ENCODE results near the gene NOTCH1.
"Not testable (repeated sequence)": the region's sequence is repeated elsewhere in the genome, so short reads cannot be mapped to it uniquely, and the experiment has no call there.

Gene NOTCH1

GRCh38 chr9:136563646-136564325, 17.9 kb upstream of the NOTCH1 start:
- Histone ChIP-seq H3K4me1 (ENCODE audit: control insufficient read depth, insufficient read depth, low read length, poor library complexity, severe bottlenecking) (no peaks in the 10 kb centered on the region), H3K27ac (ENCODE audit: insufficient read depth, low read length, poor library complexity, severe bottlenecking) (no peak overlapping the region), H3K4me3 (ENCODE audit: insufficient read depth, low read depth, low read length, poor library complexity, severe bottlenecking) (no peak overlapping the region), H3K27me3 (replicated peaks; ENCODE audit: control insufficient read depth, insufficient read depth, low read length, poor library complexity, severe bottlenecking) (no peaks in the 10 kb centered on the region), H3K36me3 (ENCODE audit: control insufficient read depth, insufficient read depth, low read length) (no peaks in the 10 kb centered on the region), H3K9me3 (ENCODE audit: control insufficient read depth, low read length) (no peaks in the 10 kb centered on the region)
- no peak for DNase-seq

- H3K27me3 ChIP-seq (replicated peaks; ENCODE audit: control insufficient read depth, insufficient read depth, low read length, poor library complexity, severe bottlenecking), result no peaks in the 10 kb centered on the region
- no peak for DNase-seq
- H3K27ac ChIP-seq (ENCODE audit: insufficient read depth, low read length, poor library complexity, severe bottlenecking), result no peak overlapping the region
- no peaks in the 10 kb centered on the region for H3K9me3 ChIP-seq (ENCODE audit: control insufficient read depth, low read length)
- no peak overlapping the region for H3K4me3 ChIP-seq (ENCODE audit: insufficient read depth, low read depth, low read length, poor library complexity, severe bottlenecking)
- no peaks in the 10 kb centered on the region for H3K36me3 ChIP-seq (ENCODE audit: control insufficient read depth, insufficient read depth, low read length)
- no peaks in the 10 kb centered on the region for H3K4me1 ChIP-seq (ENCODE audit: control insufficient read depth, insufficient read depth, low read length, poor library complexity, severe bottlenecking)
Measured at GRCh38 chr9:136562746-136563495, 17.1 kb upstream of the NOTCH1 start.

DNA sequence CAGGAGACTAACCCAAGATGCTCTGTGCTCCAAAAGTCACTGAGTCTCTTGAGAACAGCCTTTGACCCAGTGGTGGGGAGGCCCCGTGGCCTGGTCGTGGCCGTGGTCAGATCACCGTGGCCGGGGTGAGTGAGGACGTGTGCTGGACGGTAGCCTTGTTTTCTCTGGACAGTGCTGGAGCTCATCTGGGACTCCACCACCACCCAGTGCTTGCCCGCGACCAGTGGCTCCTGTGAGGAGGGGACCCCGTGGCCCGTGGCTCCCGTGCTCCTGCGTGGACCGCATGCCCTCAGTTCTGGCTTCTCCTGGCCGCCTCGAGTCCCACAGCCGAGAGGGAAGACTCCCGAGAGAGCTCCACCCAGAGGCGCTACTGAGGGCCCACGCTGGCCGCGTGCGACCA, 15.9 kb upstream of the NOTCH1 start:
- H3K4me1 ChIP-seq (ENCODE audit: control insufficient read depth, insufficient read depth, low read length, poor library complexity, severe bottlenecking), result no peaks in the 10 kb centered on the region
- no peaks in the 10 kb centered on the region for H3K9me3 ChIP-seq (ENCODE audit: control insufficient read depth, low read length)
- H3K27me3 ChIP-seq (replicated peaks; ENCODE audit: control insufficient read depth, insufficient read depth, low read length, poor library complexity, severe bottlenecking), result no peaks in the 10 kb centered on the region
- H3K27ac ChIP-seq (ENCODE audit: insufficient read depth, low read length, poor library complexity, severe bottlenecking), result no peak overlapping the region
- H3K4me3 ChIP-seq (ENCODE audit: insufficient read depth, low read depth, low read length, poor library complexity, severe bottlenecking), result no peak overlapping the region
- DNase-seq, result no peak
- H3K36me3 ChIP-seq (ENCODE audit: control insufficient read depth, insufficient read depth, low read length), result no peaks in the 10 kb centered on the region

DNA sequence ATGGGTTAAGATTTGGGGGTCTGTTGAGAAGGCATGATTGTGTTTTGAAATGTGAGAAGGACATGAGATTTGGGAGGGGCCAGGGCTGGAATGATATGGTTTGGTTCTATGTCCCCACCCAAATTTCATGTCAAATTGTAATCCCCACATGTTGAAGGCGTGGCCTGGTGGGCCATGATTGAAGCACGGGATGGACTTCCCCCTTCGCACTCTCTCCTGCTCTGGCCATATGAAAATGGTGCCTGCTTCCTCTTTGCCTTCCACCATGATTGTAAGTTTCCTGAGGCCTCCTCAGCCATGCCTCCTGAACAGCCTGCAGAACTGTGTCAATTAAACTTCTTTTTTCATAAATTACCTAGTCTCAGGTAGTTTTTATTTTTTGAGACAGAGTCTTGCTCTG, 14.7 kb upstream of the NOTCH1 start:
- DNase-seq, result no peak
- H3K4me1 ChIP-seq (ENCODE audit: control insufficient read depth, insufficient read depth, low read length, poor library complexity, severe bottlenecking), result no peaks in the 10 kb centered on the region
- H3K27ac ChIP-seq (ENCODE audit: insufficient read depth, low read length, poor library complexity, severe bottlenecking), result no peak overlapping the region

GRCh38 chr9:136559371-136559770, 13.5 kb upstream of the NOTCH1 start:
- H3K4me3 ChIP-seq (ENCODE audit: insufficient read depth, low read depth, low read length, poor library complexity, severe bottlenecking); H3K27me3 ChIP-seq (replicated peaks; ENCODE audit: control insufficient read depth, insufficient read depth, low read length, poor library complexity, severe bottlenecking); H3K9me3 ChIP-seq (ENCODE audit: control insufficient read depth, low read length); H3K36me3 ChIP-seq (ENCODE audit: control insufficient read depth, insufficient read depth, low read length); H3K4me1 ChIP-seq (ENCODE audit: control insufficient read depth, insufficient read depth, low read length, poor library complexity, severe bottlenecking); DNase-seq; H3K27ac ChIP-seq (ENCODE audit: insufficient read depth, low read length, poor library complexity, severe bottlenecking): not testable (repeated sequence)

More for the DNA sequence above, 14.7 kb upstream of the NOTCH1 start:
- H3K27me3 ChIP-seq (replicated peaks; ENCODE audit: control insufficient read depth, insufficient read depth, low read length, poor library complexity, severe bottlenecking), result no peaks in the 10 kb centered on the region
- H3K36me3 ChIP-seq (ENCODE audit: control insufficient read depth, insufficient read depth, low read length), result no peaks in the 10 kb centered on the region
- H3K9me3 ChIP-seq (ENCODE audit: control insufficient read depth, low read length), result no peaks in the 10 kb centered on the region
- H3K4me3 ChIP-seq (ENCODE audit: insufficient read depth, low read depth, low read length, poor library complexity, severe bottlenecking), result no peak overlapping the region

DNA sequence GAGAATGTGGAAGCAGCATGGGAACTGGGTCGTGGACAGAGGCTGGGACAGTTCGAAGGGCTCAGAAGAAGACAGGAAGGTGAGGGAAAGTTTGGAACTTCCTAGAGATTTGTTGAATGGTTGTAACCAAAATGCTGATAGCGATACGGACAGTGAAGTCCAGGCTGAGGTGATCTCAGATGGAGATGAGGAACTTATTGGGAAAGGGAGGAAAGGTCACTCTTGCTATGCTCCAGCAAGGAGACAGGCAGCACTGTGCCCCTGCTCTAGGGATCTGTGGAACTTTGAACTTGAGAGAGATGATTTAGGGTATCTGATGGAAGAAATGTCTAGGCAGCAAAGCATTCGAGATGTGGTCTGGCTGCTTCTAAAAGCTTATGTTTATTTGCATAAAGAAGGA, 13.0 kb upstream of the NOTCH1 start:
- not testable (repeated sequence) for H3K27ac ChIP-seq (ENCODE audit: insufficient read depth, low read length, poor library complexity, severe bottlenecking); H3K9me3 ChIP-seq (ENCODE audit: control insufficient read depth, low read length)

GRCh38 chr9:136558373-136558772, 12.5 kb upstream of the NOTCH1 start:
- no peaks in the 10 kb centered on the region for H3K9me3 ChIP-seq (ENCODE audit: control insufficient read depth, low read length)
- H3K4me3 ChIP-seq (ENCODE audit: insufficient read depth, low read depth, low read length, poor library complexity, severe bottlenecking), result no peak overlapping the region
- no peaks in the 10 kb centered on the region for H3K27me3 ChIP-seq (replicated peaks; ENCODE audit: control insufficient read depth, insufficient read depth, low read length, poor library complexity, severe bottlenecking)
- no peaks in the 10 kb centered on the region for H3K4me1 ChIP-seq (ENCODE audit: control insufficient read depth, insufficient read depth, low read length, poor library complexity, severe bottlenecking)
- H3K36me3 ChIP-seq (ENCODE audit: control insufficient read depth, insufficient read depth, low read length), result no peaks in the 10 kb centered on the region
- no peak for DNase-seq
- no peak overlapping the region for H3K27ac ChIP-seq (ENCODE audit: insufficient read depth, low read length, poor library complexity, severe bottlenecking)

More for the DNA sequence above, 13.0 kb upstream of the NOTCH1 start:
- not testable (repeated sequence) for H3K4me1 ChIP-seq (ENCODE audit: control insufficient read depth, insufficient read depth, low read length, poor library complexity, severe bottlenecking); H3K27me3 ChIP-seq (replicated peaks; ENCODE audit: control insufficient read depth, insufficient read depth, low read length, poor library complexity, severe bottlenecking); H3K4me3 ChIP-seq (ENCODE audit: insufficient read depth, low read depth, low read length, poor library complexity, severe bottlenecking); H3K36me3 ChIP-seq (ENCODE audit: control insufficient read depth, insufficient read depth, low read length); DNase-seq

DNA sequence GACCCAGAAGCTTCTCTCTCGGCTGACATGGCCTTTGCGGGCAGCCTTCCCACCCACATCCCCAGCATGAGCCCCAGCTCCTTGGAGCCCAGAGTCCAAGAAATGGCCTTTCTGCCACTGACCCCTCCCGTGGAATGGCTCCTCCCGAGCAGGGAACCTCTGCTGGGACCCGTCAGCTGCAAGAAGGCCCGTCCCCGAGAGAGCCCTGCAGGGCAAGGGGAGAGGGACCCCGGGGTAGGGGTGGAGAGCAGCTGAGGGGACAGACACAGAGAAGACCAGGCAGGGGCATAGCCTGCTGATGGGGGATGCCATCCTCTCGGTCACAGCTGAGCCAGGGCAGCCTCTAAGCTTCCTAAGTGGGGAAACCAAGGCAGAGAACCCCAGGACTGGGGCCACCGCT, 11.2 kb upstream of the NOTCH1 start:
- H3K9me3 ChIP-seq (ENCODE audit: control insufficient read depth, low read length), result no peaks in the 10 kb centered on the region
- H3K27ac ChIP-seq (ENCODE audit: insufficient read depth, low read length, poor library complexity, severe bottlenecking), result no peak overlapping the region
- H3K36me3 ChIP-seq (ENCODE audit: control insufficient read depth, insufficient read depth, low read length), result no peaks in the 10 kb centered on the region
- no peaks in the 10 kb centered on the region for H3K27me3 ChIP-seq (replicated peaks; ENCODE audit: control insufficient read depth, insufficient read depth, low read length, poor library complexity, severe bottlenecking)
- no peaks in the 10 kb centered on the region for H3K4me1 ChIP-seq (ENCODE audit: control insufficient read depth, insufficient read depth, low read length, poor library complexity, severe bottlenecking)
- no peak for DNase-seq
- H3K4me3 ChIP-seq (ENCODE audit: insufficient read depth, low read depth, low read length, poor library complexity, severe bottlenecking), result no peak overlapping the region

GRCh38 chr9:136556166-136556565, 10.3 kb upstream of the NOTCH1 start:
- Histone ChIP-seq H3K9me3 (ENCODE audit: control insufficient read depth, low read length) (no peaks in the 10 kb centered on the region), H3K4me3 (ENCODE audit: insufficient read depth, low read depth, low read length, poor library complexity, severe bottlenecking) (no peak overlapping the region), H3K27ac (ENCODE audit: insufficient read depth, low read length, poor library complexity, severe bottlenecking) (no peak overlapping the region), H3K36me3 (ENCODE audit: control insufficient read depth, insufficient read depth, low read length) (no peaks in the 10 kb centered on the region), H3K27me3 (replicated peaks; ENCODE audit: control insufficient read depth, insufficient read depth, low read length, poor library complexity, severe bottlenecking) (no peaks in the 10 kb centered on the region), H3K4me1 (ENCODE audit: control insufficient read depth, insufficient read depth, low read length, poor library complexity, severe bottlenecking) (peaks cover 6% of the 10 kb centered on the region)
- no peak for DNase-seq

DNA sequence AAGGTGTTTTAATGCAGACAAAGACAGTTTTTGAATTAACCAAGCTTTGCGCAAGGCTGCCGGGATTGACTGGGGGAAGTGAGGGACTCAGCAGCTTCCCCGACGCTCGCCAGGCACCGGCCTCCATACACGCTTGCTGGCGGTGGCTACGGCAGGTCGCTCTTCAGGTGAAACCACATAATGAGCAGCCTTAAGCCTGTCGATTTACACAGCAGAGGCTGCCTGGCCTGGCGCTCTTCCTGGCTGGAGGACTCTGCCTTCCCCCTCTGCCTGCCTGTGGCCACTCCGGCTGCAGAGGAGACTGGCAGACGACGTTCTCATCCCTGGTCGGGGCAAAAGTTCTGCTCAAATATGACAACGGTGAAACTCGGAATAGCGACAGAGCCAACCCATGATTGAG, 9.0 kb upstream of the NOTCH1 start:
- Histone ChIP-seq H3K9me3 (ENCODE audit: control insufficient read depth, low read length) (no peaks in the 10 kb centered on the region), H3K4me3 (ENCODE audit: insufficient read depth, low read depth, low read length, poor library complexity, severe bottlenecking) (no peak overlapping the region), H3K4me1 (ENCODE audit: control insufficient read depth, insufficient read depth, low read length, poor library complexity, severe bottlenecking) (peaks cover 11% of the 10 kb centered on the region), H3K27ac (ENCODE audit: insufficient read depth, low read length, poor library complexity, severe bottlenecking) (no peak overlapping the region), H3K36me3 (ENCODE audit: control insufficient read depth, insufficient read depth, low read length) (no peaks in the 10 kb centered on the region), H3K27me3 (replicated peaks; ENCODE audit: control insufficient read depth, insufficient read depth, low read length, poor library complexity, severe bottlenecking) (no peaks in the 10 kb centered on the region)
- no peak for DNase-seq
